ENCODE measurements around the gene ARF3. TPM values are rescaled to one million over a fixed set of nuclear protein-coding genes. Genes with fewer than 3 reads are reported as not detected.
A peak's percentile ranks its signal among the peaks of the same experiment; 100 is the strongest.

Gene ARF3
- total and polyA plus RNA-seq, 9 of the 15 experiments (the other 6 are each of a cell fraction or from before 2014, with no cell fraction given): 5.9 to 170 (median 64.4) TPM

DNA sequence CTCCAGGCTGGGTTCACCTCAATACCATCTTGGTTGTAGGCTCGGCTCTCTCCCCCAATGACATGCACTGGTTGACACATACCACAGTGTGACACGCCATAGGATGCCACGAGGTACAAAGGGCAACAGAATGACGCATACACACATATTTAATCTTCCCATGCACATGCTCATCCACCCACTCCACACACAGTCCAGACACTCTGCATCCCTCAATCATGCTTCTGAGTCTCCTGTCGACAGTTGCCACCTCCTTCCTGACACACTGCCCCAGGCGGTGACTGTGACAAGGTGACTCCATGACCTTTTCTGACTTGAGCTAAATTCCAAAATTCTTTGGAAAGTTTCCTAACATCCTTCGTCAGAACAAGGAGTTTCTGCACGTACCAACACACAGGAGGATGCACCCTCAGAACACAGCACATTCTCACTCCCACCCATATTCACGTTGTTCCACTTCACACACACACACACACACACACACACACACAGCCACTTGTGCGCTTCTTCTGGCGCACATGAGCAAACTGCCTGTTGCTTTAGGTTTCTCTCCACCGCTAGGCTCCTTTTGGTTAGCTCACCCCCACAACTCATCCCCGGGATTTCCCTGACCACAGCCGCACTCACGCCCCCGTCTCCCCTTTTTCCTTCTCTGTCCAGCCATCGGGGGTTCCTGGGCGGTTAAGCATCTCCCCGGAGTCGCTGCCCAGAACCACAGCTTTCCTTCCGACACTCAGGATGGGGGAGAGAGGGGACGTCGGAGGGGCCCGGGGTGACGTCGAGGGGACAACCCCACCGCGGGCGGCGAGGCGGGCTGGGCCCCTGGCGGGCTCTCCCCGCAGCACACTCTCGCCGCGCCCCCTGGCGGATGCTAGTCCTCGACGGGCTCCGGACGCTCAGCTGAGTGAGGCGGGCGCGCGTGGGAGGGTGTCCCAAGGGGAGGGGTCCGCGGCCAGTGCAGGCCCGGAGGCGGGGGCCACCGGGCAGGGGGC, 20.3 kb upstream of the ARF3 start (continued):
- TF ChIP-seq ZNF23 (CRISPR knock-in tag; IDR thresholded peaks at IDR 0.05) (no peak), ZNF408 (CRISPR knock-in tag; IDR thresholded peaks at IDR 0.05; ENCODE audit: low read depth) (no peak), L3MBTL2 (IDR thresholded peaks at IDR 0.05) (peak; percentile 89), MAFG (tag; conservative IDR thresholded peaks at IDR 0.05) (no peak), KLF6 (CRISPR knock-in tag; IDR thresholded peaks at IDR 0.05; ENCODE audit: borderline replicate concordance) (no peak), OTX1 (CRISPR knock-in tag; IDR thresholded peaks at IDR 0.05) (no peak), ARID2 (IDR thresholded peaks at IDR 0.05) (no peak), ATF7 (IDR thresholded peaks at IDR 0.05) (no peak), FOXJ3 (CRISPR knock-in tag; IDR thresholded peaks at IDR 0.05) (no peak), NR2F6 (CRISPR knock-in tag; IDR thresholded peaks at IDR 0.05) (no peak), TAF1 (IDR thresholded peaks at IDR 0.05; ENCODE audit: control insufficient read depth, extremely low read depth, insufficient read depth, low read length, severe bottlenecking) (no peak)
- TF ChIP-seq, protein P1, sequence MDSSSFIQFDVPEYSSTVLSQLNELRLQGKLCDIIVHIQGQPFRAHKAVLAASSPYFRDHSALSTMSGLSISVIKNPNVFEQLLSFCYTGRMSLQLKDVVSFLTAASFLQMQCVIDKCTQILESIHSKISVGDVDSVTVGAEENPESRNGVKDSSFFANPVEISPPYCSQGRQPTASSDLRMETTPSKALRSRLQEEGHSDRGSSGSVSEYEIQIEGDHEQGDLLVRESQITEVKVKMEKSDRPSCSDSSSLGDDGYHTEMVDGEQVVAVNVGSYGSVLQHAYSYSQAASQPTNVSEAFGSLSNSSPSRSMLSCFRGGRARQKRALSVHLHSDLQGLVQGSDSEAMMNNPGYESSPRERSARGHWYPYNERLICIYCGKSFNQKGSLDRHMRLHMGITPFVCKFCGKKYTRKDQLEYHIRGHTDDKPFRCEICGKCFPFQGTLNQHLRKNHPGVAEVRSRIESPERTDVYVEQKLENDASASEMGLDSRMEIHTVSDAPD (CRISPR knock-in tag; IDR thresholded peaks at IDR 0.05): no peak

All from K562 (cell line).